ENCODE results near the gene PDZD7.
A peak's percentile ranks its signal among the peaks of the same experiment; 100 is the strongest.

PDZD7 gene

GRCh38 chr10:101000127-101000914, 30.6 kb downstream of the PDZD7 start:
- no peak for DNase-seq

GRCh38 chr10:100999742-101000126, 31.2 kb downstream of the PDZD7 start, which contains the start of gene LZTS2:
LZTS2 (plus strand) TSS chr10:100999808; CDS start chr10:101002539, 2,731 bp downstream.
- no peak for DNase-seq

- DNase-seq: no peak
These were observed 31.8 kb downstream of the PDZD7 start for GRCh38 chr10:100998991-100999741.

GRCh38 chr10:100998183-100998990, 32.5 kb downstream of the PDZD7 start:
- peak; percentile 31 for DNase-seq

- peak; percentile 11 for DNase-seq
These were observed 33.4 kb downstream of the PDZD7 start for GRCh38 chr10:100997360-100998182.

GRCh38 chr10:100996678-100997359, 34.1 kb downstream of the PDZD7 start:
- DNase-seq: no peak

GRCh38 chr10:100995181-100995580, 35.7 kb downstream of the PDZD7 start:
- no peak for DNase-seq

GRCh38 chr10:100993986-100994708, 36.8 kb downstream of the PDZD7 start:
- DNase-seq: no peak

GRCh38 chr10:100989088-100989487, 41.8 kb downstream of the PDZD7 start:
- no peak for DNase-seq

- DNase-seq: no peak
These were observed 42.8 kb downstream of the PDZD7 start for GRCh38 chr10:100988166-100988565.

GRCh38 chr10:100987685-100988049, 43.3 kb downstream of the PDZD7 start:
- DNase-seq: no peak

GRCh38 chr10:100986952-100987684, 43.8 kb downstream of the PDZD7 start, which contains the start of the genes MRPL43 and TWNK:
MRPL43 (minus strand) TSS chr10:100987497; CDS start chr10:100987443, 54 bp downstream.
TWNK (plus strand) TSS chr10:100987543; CDS start chr10:100988211, 668 bp downstream.
- no peak for DNase-seq

GRCh38 chr10:100986623-100986951, 44.3 kb downstream of the PDZD7 start:
- no peak for DNase-seq

GRCh38 chr10:100985336-100985735, 45.6 kb downstream of the PDZD7 start:
- DNase-seq: no peak

- no peak for DNase-seq
These were observed 46.2 kb downstream of the PDZD7 start for GRCh38 chr10:100984672-100985177.

- no peak for DNase-seq
These were observed 46.9 kb downstream of the PDZD7 start for GRCh38 chr10:100983868-100984671.

GRCh38 chr10:100982916-100983830, 47.8 kb downstream of the PDZD7 start:
- DNase-seq: no peak

GRCh38 chr10:100981178-100981772, 49.7 kb downstream of the PDZD7 start:
- DNase-seq: no peak
